ENCODE data around the gene OGFOD3. TPM values are rescaled to one million over a fixed set of nuclear protein-coding genes. Genes with fewer than 3 reads are reported as not detected.
"Not testable (repeated sequence)": the region's sequence is repeated elsewhere in the genome, so short reads cannot be mapped to it uniquely, and the experiment has no call there.

Gene OGFOD3
- total RNA-seq, 1 donor from 2014 or later = 26.7 TPM

- no peak for DNase-seq
- H3K9me3 Mint-ChIP-seq = peaks cover 6% of the 10 kb centered on the region
These were observed 62.5 kb downstream of the OGFOD3 start for GRCh38 chr17:82355770-82356427.

DNA sequence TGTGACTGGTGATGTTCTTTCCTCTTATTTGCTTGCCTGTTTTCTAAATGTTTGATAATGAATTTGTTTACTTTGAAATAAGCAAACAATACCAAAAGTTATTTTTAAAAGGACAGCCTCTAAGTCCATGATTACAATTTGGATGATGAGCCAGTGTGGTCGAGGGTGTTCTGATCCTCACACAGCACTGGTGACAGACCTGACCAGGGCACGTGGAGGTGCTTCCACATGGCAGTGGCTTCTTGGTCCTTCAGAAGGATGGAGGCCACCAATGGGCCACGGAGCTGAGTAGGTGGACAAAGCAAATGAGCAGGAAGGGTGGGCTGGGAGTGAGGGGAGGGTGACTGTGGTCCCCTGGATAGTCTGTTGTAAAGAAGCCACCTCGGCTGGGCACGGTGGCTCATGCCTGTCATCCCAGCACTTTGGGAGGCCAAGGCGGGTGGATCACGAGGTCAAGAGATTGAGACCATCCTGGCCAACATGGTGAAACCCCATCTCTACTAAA lies 63.5 kb downstream of the OGFOD3 start:
- H3K27me3 Mint-ChIP-seq = peaks cover 12% of the 10 kb centered on the region
- peaks cover 9% of the 10 kb centered on the region for H3K4me1 Mint-ChIP-seq
- no peak overlapping the region for H3K27ac Mint-ChIP-seq
- H3K36me3 Mint-ChIP-seq (ENCODE audit: low read depth) = no peaks in the 10 kb centered on the region
- intact Hi-C loops (cut with micrococcal nuclease) = loop anchor here (5.0 kb wide), 1 partner anchor 197 kb away; no protein-coding TSS in a partner anchor
- H3K4me3 Mint-ChIP-seq = no peak overlapping the region
- DNase-seq = no peak
- peaks cover 6% of the 10 kb centered on the region for H3K9me3 Mint-ChIP-seq

More at GRCh38 chr17:82355770-82356427, 62.5 kb downstream of the OGFOD3 start:
- intact Hi-C loops (cut with micrococcal nuclease) = no loop called here
- no peak overlapping the region for H3K4me3 Mint-ChIP-seq
- no peak overlapping the region for H3K27ac Mint-ChIP-seq
- peaks cover 12% of the 10 kb centered on the region for H3K27me3 Mint-ChIP-seq
- no peaks in the 10 kb centered on the region for H3K36me3 Mint-ChIP-seq (ENCODE audit: low read depth)
- H3K4me1 Mint-ChIP-seq = peaks cover 9% of the 10 kb centered on the region

GRCh38 chr17:82353484-82353883 lies 64.9 kb downstream of the OGFOD3 start:
- intact Hi-C loops (cut with micrococcal nuclease) = loop anchor here (5.0 kb wide), 1 partner anchor 199 kb away; no protein-coding TSS in a partner anchor
- Mint-ChIP-seq H3K9me3 (peaks cover 3% of the 10 kb centered on the region), H3K27me3 (peaks cover 9% of the 10 kb centered on the region), H3K27ac (no peak overlapping the region), H3K36me3 (ENCODE audit: low read depth) (no peaks in the 10 kb centered on the region), H3K4me1 (peaks cover 6% of the 10 kb centered on the region), H3K4me3 (no peak overlapping the region)
- DNase-seq = no peak

- Mint-ChIP-seq H3K4me3 (no peak overlapping the region), H3K9me3 (no peaks in the 10 kb centered on the region), H3K4me1 (peaks cover 2% of the 10 kb centered on the region), H3K36me3 (ENCODE audit: low read depth) (no peaks in the 10 kb centered on the region), H3K27me3 (peaks cover 3% of the 10 kb centered on the region), H3K27ac (no peak overlapping the region)
- intact Hi-C loops (cut with micrococcal nuclease) = loop anchor here (1.0 to 5.0 kb wide), 2 partner anchors 62 to 200 kb away; no protein-coding TSS in a partner anchor
- peak; percentile 94 for DNase-seq
These were observed 66.5 kb downstream of the OGFOD3 start for GRCh38 chr17:82351713-82352488.

- H3K4me1 Mint-ChIP-seq = peaks cover 7% of the 10 kb centered on the region
- H3K4me3 Mint-ChIP-seq = no peak overlapping the region
These were observed 67.1 kb downstream of the OGFOD3 start for GRCh38 chr17:82351254-82351712.

DNA sequence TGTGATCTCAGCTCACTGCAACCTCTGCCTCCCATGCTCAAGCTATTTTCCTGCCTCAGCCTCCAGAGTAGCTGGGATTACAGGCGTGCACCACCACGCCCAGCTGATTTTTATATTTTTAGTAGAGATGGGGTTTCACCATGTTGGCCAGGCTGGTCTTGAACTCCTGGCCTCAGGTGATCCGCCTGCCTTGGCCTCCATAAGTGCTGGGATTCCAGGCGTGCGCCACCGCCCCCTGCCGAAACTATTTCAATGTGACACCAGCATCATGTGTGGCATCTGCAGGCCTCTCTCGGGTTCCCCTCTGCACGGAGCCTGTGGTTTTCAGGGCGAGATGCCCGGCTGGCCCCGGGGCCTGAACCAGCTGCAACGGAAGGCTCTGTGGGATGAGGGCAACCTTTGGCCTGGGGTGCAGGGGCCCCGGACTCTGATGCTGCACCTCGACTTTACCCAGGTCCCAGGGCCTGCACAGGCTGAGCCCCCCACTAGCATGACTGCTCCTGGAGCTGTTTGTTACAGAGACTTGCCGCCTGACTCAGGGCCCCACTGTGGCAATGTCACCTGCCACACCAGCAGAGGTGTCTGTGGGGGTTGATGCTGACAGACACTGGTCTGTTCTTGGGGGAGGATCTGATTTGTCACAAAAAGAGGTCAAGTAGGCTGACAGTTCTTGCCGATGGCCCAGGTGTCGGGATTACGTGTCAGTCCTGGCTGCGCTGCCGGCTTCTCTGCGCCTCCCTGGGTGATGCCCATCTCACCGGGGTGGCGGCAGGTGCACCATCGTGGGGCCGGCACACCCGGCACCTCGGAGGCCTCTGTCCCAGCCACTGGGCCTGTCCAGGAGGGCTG lies 68.0 kb downstream of the OGFOD3 start:
- peaks cover 7% of the 10 kb centered on the region for H3K27me3 Mint-ChIP-seq
- peaks cover 7% of the 10 kb centered on the region for H3K4me1 Mint-ChIP-seq
- H3K27ac Mint-ChIP-seq = no peak overlapping the region
- intact Hi-C loops (cut with micrococcal nuclease) = loop anchor here (5.0 kb wide), 1 partner anchor 202 kb away; no protein-coding TSS in a partner anchor
- H3K9me3 Mint-ChIP-seq = no peaks in the 10 kb centered on the region
- peak; percentile 83 for DNase-seq
- no peaks in the 10 kb centered on the region for H3K36me3 Mint-ChIP-seq (ENCODE audit: low read depth)
- H3K4me3 Mint-ChIP-seq = no peak overlapping the region

More at GRCh38 chr17:82351254-82351712, 67.1 kb downstream of the OGFOD3 start:
- H3K27ac Mint-ChIP-seq = no peak overlapping the region
- peaks cover 6% of the 10 kb centered on the region for H3K27me3 Mint-ChIP-seq
- H3K9me3 Mint-ChIP-seq = no peaks in the 10 kb centered on the region
- DNase-seq = no peak
- intact Hi-C loops (cut with micrococcal nuclease) = loop anchor here (5.0 kb wide), 1 partner anchor 201 kb away; no protein-coding TSS in a partner anchor
- H3K36me3 Mint-ChIP-seq (ENCODE audit: low read depth) = no peaks in the 10 kb centered on the region

DNA sequence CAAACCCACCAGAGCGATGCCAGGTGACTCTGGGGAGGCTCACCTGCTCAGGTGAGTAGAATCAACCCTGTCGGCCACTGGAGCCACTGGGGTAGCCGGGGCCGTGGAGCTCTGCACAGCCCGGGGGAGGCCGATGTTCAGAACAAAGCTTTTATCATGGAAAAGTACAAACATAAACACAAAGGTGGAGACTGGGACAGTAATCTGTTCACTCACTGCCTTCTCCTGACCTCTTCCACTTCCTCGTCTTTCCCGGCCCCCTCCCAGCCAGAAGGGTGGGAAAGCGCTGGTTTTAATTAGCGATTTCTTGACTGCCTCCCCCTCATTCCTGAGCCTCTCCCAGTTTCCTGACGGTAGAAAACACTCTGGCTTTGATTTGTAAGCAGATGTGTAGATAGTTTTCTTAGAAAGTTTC lies 69.1 kb downstream of the OGFOD3 start:
- H3K27me3 Mint-ChIP-seq = peaks cover 5% of the 10 kb centered on the region
- no peak overlapping the region for H3K4me3 Mint-ChIP-seq
- no peak overlapping the region for H3K27ac Mint-ChIP-seq
- peaks cover 7% of the 10 kb centered on the region for H3K4me1 Mint-ChIP-seq
- H3K9me3 Mint-ChIP-seq = no peaks in the 10 kb centered on the region
- H3K36me3 Mint-ChIP-seq (ENCODE audit: low read depth) = no peaks in the 10 kb centered on the region
- intact Hi-C loops (cut with micrococcal nuclease) = no loop called here
- DNase-seq = no peak

- no peak for DNase-seq
- H3K36me3 Mint-ChIP-seq (ENCODE audit: low read depth) = no peaks in the 10 kb centered on the region
- H3K4me1 Mint-ChIP-seq = peaks cover 7% of the 10 kb centered on the region
- no peak overlapping the region for H3K27ac Mint-ChIP-seq
- no peaks in the 10 kb centered on the region for H3K9me3 Mint-ChIP-seq
- intact Hi-C loops (cut with micrococcal nuclease) = no loop called here
- no peak overlapping the region for H3K4me3 Mint-ChIP-seq
- peaks cover 5% of the 10 kb centered on the region for H3K27me3 Mint-ChIP-seq
These were observed 69.5 kb downstream of the OGFOD3 start for GRCh38 chr17:82348866-82349265.

GRCh38 chr17:82348434-82348833 lies 70.0 kb downstream of the OGFOD3 start:
- H3K36me3 Mint-ChIP-seq (ENCODE audit: low read depth) = no peaks in the 10 kb centered on the region
- H3K27me3 Mint-ChIP-seq = peaks cover 7% of the 10 kb centered on the region
- intact Hi-C loops (cut with micrococcal nuclease) = no loop called here
- no peak overlapping the region for H3K27ac Mint-ChIP-seq
- H3K4me3 Mint-ChIP-seq = no peak overlapping the region
- peaks cover 7% of the 10 kb centered on the region for H3K4me1 Mint-ChIP-seq
- no peaks in the 10 kb centered on the region for H3K9me3 Mint-ChIP-seq
- no peak for DNase-seq

- H3K36me3 Mint-ChIP-seq (ENCODE audit: low read depth); DNase-seq; H3K27me3 Mint-ChIP-seq; H3K4me1 Mint-ChIP-seq; H3K4me3 Mint-ChIP-seq; H3K9me3 Mint-ChIP-seq; H3K27ac Mint-ChIP-seq; intact Hi-C loops (cut with micrococcal nuclease): not testable (repeated sequence)
These were observed 70.4 kb downstream of the OGFOD3 start for GRCh38 chr17:82347994-82348393.

DNA sequence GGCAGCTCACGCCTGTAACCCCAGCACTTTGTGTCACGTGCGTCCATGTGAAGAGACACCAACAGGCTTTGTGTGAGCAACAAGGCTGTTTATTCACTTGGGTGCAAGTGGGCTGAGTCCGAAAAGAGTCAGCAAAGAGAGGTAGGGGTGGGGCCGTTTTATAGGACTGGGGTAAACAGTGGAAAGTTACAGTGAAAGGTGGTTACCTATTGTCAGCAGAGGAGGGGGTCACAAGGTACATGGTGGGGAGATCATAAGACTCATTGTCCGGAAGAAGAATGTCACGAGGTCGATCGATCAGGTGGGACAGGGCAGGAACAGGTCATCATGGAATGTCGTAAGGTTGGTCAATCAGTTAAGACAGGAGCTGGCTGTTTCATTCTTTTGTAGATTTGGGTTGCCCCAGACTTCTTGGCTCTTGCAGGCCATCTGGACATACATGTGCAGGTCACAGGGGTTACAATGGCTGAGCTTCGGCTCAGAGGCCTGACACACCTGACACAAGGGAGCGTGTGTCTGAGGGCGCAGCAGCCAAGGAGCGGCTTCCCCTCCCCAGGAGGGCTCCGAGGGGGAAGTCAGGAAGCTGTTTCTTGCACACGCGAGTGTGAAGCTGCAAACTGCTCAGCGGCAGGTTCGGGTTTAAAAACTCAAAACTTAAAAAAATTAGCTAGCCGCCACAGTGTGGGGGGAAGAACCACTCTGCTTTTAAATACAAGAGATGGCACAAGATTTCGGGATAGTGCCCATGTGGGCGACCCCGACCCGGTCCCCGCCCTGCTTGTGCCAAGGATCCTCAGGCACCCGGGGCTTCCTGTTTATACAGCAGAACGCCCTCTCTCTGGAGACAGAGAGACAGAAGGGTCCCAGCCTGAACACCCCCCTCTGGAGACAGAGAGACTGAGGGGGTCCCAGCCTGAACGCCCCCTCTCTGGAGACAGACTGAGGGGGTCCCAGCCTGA lies 71.8 kb downstream of the OGFOD3 start:
- Mint-ChIP-seq H3K4me3 (no peak overlapping the region), H3K4me1 (peaks cover 7% of the 10 kb centered on the region), H3K27me3 (peaks cover 8% of the 10 kb centered on the region), H3K9me3 (no peaks in the 10 kb centered on the region), H3K27ac (no peak overlapping the region), H3K36me3 (ENCODE audit: low read depth) (no peaks in the 10 kb centered on the region)
- intact Hi-C loops (cut with micrococcal nuclease) = no loop called here
- no peak for DNase-seq

DNA sequence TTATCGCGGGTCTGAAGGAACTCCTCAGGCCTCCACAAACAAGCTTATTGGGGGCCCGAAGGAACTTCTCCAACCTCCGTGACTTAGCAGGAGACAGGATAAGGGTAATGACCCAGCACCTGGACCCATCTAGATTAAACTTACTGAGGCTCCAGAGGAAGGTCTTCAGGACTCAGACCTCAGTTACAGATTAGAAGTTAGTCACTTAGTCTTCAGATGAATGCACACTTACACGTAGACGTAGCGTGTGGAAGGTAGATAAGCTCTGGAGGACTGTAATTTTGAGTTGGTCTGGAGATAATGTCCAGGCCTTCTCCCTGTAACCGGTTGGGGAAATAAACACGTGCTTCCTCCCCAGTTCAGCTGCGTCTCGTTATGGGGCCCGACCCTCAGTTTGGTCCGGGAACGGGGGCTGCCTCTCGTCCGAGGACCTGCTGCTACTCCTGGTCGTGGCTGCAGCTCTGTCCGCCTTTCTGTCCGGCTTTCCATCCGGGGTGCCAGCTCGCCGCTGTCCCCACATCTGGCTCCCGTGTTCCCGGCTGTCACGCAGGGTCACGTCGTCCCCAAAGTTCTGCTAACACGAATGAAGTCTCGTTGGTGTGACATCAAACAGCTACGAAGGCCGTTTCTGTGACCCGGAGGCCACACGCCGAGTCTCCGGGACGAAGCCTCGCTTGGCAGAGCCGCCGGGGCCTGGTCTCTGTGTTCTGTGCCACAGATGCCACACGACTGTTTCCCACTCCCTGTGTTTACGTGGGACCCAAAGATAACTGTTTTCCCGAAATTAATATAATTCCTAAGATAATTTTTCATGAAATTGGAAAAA lies 73.0 kb downstream of the OGFOD3 start:
- Mint-ChIP-seq H3K4me1 (peaks cover 6% of the 10 kb centered on the region), H3K36me3 (ENCODE audit: low read depth) (no peaks in the 10 kb centered on the region), H3K27me3 (peaks cover 8% of the 10 kb centered on the region), H3K27ac (no peak overlapping the region), H3K9me3 (no peaks in the 10 kb centered on the region), H3K4me3 (no peak overlapping the region)
- no peak for DNase-seq
- intact Hi-C loops (cut with micrococcal nuclease) = no loop called here

Data from activated CD4-positive, alpha-beta T cell treated with anti-CD3 and anti-CD28 coated beads, Interleukin-2, amount 10 ng/mL, durations not matched to agents 24 days and 14 days (primary cell).